GM08714 (cell line): Measurements from ENCODE around the gene MINDY3.
"Not testable (repeated sequence)": the region's sequence is repeated elsewhere in the genome, so short reads cannot be mapped to it uniquely, and the experiment has no call there.

ENCODE experiments used
- H3K4me3 ChIP-seq: fragments of 200-500 bp; sonication (Bioruptor generic); 2 replicates; pipeline ENCODE4 v1.5.1; 2014; ENCODE audit warnings: mild to moderate bottlenecking, low read length, inconsistent platforms
- ZNF274 ChIP-seq: IDR thresholded peaks from 2 replicates; pipeline ENCODE4 v1.6.1; 2012; ENCODE audit warnings: mild to moderate bottlenecking, low read depth, low read length

MINDY3 gene

DNA sequence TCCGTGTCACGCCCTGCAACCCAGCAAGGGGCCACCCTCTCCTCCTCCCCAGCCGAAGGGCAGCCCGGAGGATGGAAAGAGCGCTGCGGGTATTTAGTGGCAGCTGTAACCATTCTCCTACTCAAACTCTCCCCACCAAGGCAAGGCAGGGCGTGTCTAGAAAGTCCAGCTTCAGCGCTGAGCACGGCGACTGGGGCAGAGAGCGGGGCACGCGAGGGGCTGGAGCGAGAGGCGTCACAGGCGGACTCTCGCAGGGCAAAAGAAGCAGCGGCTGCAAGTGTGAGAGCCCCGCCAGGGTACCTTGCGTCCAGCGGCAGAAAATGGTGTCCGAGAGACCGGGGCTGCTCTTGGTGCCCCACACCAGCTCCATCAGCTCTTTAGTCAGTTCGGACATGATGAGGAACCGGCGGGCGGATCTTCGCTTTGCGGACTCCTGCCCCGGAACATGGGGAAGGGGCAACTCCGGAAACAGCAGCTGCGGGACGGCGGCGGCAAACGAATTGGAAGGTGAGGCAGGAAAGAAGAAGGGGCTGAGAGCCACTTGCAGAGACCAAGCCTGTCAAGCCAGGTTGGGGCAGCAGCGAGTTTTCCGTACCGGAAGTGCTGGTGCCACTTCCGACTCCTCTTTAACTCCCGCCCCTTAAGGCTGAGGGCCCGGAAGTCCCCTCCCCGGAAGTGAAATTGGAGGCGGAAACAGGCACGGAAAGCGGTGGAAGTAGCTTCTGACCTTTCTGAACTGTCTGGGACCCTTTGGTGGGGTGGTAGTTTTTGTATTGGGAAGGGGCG lies at the start of gene MINDY3:
MINDY3 (minus strand) TSS at position 602 of the 786 bp plus-strand sequence; CDS start at position 394, 208 bp downstream.
- no peak for TF ChIP-seq ZNF274
- peak within 1 kb of the TSS; percentile 87 for H3K4me3 ChIP-seq

DNA sequence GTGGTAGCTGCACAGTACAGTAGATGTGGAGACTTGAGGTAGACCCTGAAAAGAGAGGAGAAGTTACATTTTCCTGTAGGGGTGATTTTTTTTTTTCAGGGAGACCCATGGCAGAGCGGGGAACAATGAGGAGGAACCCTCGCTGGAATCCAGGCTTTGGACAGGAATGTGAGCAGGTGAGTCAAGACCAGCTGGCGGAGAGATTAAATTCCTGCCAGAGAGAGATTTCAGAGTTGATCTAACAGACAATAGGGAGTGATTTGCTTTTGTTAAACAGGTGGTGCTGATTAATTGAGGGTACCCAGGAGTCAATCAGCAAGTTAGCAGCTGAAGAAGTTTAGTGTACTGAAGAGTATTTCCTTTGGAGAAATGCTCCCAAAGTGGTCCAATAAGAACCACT lies 41.6 kb upstream of the MINDY3 start:
- no peak for TF ChIP-seq ZNF274
- H3K4me3 ChIP-seq, result no peak overlapping the region

DNA sequence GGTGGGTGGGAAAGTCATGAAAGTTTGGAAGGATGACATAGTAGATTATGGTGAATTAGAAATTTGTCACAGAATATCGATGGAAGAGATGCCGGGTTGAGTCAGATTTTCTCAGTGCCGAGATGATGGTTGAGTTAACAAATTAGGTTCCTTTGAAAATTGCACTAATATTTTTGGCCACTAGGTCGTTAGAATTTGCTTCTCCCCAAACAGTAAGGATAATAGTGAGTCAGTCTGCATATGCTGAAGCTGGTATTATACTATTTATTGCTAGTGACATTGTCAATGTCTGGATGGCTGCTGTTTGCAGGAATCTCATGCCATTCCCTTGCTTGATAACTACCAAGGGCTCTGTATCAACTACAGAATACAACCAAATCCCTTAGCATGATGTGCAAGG lies 37.7 kb upstream of the MINDY3 start:
- TF ChIP-seq ZNF274, result no peak
- no peak overlapping the region for H3K4me3 ChIP-seq

DNA sequence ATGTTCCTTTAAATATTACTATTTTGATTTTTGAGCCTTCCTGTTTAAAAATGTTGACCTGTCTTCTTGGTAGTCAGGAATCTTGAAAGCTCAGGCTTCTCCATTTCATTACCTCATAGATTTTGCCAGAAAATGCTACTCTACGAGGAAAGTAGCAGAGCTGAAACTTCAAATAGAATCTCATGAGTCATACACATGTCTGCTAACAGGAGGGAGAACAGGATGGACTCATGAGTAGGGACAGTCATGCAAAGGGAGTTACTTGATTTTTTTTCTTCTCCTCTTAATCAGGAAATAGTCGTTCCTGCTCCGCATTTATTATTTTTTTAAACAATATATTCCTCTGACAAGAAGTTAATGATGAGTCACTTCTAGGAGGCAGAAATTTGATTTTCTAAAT lies 37.0 kb upstream of the MINDY3 start:
- no peak overlapping the region for H3K4me3 ChIP-seq
- no peak for TF ChIP-seq ZNF274

DNA sequence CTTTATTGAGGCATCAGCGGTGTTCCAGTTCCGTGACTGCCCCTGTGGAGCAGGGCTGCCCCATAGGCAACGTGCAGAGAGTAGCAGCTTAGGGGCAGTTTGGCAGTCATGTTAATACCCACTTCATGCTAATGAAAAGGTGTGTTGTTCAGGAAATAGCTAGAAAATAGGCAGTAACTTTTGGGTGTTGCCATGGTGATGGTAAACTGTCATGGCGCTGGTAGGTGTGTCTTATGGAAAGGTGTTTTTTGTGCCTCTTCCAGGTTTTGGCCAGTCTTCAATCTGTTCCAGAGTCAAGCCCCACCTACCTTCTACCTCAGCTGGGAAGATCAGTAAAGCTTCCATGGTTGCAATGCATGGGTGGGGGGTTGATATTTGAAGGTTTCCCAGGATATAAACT lies 36.3 kb upstream of the MINDY3 start:
- TF ChIP-seq ZNF274, result no peak
- H3K4me3 ChIP-seq, result no peak overlapping the region

DNA sequence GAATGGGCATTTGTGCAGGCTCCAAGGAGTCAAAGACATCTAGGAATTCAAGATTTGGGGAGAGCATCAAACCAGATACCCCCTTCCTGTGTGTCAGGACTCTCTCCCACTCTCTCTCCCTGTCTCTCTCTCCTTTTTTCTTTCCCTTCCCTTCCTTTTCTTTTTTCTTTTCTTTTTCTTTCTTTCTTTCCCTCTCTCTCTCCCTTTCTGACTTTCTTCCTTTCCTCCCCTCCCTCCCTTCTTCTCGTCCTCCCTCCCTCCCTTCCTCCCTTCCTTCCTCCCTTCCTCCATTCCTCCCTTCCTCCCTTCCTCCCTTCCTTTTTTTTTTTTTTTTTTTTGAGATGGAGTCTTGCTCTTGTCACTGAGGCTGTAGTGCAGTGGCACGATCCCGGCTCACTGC lies 24.1 kb upstream of the MINDY3 start:
- no peak overlapping the region for H3K4me3 ChIP-seq
- TF ChIP-seq ZNF274, result no peak

DNA sequence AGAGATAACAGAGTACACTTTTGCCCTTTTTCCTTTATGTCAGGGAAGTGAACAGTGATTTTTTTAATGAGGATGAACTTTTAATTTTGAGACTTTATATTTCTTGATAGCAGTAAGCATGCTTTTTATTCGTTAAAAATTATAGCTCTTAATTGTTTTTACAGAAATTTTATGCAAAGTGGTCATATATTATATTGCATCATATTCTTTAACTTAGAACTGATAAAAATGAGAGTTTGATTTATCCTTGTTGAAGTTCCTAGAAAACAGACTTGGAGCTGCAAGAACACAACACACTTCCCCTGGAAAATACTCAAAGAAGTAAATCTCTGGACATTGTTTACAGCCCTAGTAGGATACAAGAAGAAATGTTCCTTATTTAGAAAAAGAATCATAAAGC lies 21.2 kb upstream of the MINDY3 start:
- H3K4me3 ChIP-seq, result no peak overlapping the region
- TF ChIP-seq ZNF274, result no peak

DNA sequence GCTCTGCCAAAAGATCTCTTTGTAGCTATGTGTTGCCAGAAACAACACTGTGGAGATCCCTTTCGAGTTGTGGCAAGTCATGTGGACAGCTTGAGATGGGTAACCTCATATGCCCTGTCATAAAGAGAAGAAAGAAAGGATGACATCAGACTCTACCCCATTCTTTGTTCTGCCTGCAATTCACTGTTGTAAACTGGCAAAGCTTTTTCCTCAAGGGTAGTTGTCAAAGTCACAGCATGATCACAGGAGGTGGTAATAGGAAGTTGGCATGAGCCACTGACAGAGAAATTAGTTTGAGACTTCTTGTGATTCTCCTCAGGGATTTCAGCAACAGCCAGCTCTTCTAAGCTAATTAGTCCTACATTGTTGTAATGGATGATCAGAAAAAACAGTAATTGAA lies 19.4 kb upstream of the MINDY3 start:
- no peak for TF ChIP-seq ZNF274
- no peak overlapping the region for H3K4me3 ChIP-seq

DNA sequence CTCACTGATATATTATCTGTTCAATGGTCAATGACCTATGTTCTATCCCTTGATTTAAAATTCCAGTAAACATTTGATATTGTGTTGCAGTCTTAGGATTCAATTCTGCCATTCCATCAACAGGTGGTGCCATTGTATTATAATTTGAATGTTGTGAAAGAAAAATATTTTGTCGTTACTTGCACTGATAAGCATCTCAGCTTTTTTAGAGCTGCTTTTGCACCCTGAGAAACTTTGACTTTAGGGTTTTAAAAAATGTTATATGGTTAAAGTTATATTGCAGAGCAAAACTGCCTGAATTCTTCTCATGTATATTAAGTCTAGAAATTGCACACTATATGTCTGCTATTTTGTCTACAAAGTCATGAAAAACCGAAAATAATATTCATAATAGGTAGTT lies 18.8 kb upstream of the MINDY3 start:
- TF ChIP-seq ZNF274, result no peak
- no peak overlapping the region for H3K4me3 ChIP-seq

DNA sequence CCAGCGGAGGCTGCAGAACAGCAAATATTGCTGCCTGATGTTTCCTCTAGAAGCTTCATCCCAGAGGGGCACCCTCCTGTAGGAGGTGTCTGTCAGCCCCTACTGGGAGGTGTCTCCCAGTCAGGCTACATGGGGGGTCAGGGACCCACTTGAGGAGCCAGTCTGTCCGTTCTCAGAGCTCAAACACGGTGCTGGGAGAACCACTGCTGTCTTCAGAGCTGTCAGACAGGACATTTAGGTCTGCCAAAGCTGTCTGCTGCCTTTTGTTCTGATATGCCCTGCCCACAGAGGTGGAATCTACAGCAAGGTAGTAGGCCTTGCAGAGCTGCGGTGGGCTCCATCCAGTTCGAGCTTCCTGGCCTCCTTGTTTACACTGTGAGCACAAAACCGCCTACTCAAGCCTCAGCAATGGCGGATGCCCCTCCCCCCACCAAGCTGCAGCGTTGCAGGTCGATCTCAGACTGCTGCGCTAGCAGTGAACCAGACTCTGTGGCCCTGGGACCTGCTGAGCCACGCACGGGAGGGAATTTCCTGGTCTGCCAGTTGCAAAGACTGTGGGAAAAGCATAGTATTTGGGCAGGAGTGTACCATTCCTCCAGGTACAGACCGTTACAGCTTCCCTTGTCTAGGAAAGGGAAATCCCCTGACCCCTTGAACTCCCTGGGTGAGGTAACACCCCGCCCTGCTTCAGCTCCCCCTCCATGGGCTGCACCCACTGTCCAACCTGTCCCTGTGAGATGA lies 17.7 kb upstream of the MINDY3 start:
- no peak overlapping the region for H3K4me3 ChIP-seq
- TF ChIP-seq ZNF274, result no peak

DNA sequence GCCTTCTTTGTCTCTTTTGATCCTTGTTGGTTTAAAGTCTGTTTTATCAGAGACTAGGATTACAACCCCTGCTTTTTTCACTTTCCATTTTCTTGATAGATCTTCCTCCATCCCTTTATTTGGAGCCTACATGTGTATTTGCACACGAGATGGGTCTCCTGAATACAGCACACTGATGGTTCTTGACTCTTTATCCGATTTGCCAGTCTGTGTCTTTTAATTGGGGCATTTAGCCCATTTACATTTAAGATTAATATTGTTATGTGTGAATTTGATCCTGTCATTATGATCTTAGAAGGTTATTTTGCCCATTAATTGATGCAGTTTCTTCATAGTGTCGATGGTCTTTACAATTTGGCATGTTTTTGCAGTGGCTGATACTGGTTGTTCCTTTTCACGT lies 16.0 kb upstream of the MINDY3 start:
- H3K4me3 ChIP-seq, result not testable (repeated sequence)

DNA sequence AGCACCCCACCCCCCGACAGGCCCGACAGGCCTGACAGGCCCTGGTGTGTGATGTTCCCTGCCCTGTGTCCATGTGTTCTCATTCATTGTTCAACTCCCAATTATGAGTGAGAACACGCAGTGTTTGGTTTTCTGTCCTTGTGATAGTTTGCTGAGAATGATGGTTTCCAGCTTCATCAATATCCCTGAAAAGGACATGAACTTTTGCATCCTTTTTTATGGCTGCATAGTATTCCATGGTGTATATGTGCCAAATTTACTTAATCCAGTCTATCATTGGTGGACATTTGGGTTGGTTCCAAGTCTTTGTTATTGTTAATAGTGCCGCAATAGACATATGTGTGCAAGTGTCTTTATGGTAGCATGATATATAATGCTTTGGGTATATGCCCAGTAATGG lies 12.3 kb upstream of the MINDY3 start:
- not testable (repeated sequence) for H3K4me3 ChIP-seq

DNA sequence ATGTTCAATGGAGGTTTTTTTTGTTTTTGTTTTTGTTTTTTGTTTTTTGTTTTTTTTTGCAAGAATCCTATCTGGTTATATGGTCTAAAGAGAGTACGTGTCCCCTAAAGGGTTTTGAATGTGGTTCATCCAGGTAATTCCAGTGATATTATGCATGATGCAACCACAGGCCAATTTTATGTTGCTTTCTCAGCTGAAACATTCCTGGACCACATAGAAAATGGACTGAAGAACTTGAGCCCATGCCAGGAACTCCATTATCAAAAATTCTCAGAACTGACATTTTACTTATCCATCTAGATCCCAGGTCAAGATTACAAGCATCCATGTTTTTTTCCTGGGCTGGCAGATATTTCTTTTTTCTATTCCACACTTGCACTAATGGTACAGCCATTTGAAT lies 11.5 kb upstream of the MINDY3 start:
- no peak for TF ChIP-seq ZNF274
- H3K4me3 ChIP-seq, result no peak overlapping the region

DNA sequence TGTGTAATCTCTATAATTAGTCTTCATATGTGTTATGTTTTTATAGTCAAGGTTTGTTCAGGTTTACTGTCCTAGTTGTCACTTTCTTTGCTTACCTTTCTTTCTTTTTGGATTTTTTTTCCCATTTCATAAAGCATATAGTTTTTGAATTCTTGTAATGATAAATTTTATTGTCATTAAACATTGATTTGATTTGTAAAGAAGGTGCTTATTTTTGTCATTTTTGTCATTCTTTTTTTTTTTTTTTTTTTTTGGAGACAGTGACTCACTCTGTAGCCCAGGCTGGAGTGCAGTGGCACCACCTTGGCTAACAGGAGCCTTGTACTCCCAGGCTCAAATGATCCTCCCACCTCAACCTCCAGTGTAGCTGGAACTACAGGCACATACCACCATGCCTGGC lies 9.6 kb upstream of the MINDY3 start:
- TF ChIP-seq ZNF274, result no peak

DNA sequence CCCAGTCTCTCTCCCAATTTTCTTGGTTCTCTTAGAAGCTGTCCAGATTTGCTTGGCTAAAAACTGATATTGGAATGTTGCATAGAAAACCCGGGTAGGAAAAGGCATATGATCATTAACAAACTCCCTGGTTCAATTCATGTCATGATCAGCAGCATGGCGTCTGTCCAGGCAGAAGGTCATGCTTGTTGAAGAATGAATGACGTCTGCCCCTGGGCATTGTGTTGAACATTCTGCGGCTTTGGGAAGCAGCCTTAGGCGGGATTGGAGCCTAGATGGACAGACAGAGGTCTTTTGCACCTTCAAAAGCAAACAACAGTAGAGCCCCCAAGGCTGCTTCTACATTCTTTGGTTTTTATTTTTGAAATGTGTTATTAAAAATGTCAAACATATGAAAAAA lies 7.7 kb upstream of the MINDY3 start:
- no peak overlapping the region for H3K4me3 ChIP-seq
- TF ChIP-seq ZNF274, result no peak

More for the DNA sequence above, 9.6 kb upstream of the MINDY3 start:
- no peak overlapping the region for H3K4me3 ChIP-seq

DNA sequence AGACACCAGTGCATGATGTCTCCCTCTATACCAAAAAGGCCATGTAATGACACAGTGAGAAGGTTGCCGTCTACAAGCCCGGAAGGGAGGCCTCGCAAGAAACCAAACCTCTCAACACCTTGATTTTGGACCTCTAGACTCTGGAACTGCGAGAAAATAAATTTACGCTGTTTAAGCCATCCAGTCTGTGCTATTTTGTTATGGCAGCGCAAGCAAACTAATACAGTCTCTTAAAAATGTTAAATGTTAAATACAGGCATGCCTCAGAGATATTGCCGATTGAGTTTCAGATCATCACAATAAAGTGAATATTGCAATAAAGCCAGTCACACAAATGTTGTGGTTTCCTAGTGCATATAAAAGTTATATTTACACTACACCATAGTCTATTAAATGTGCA lies 5.0 kb upstream of the MINDY3 start:
- H3K4me3 ChIP-seq, result no peak overlapping the region
- no peak for TF ChIP-seq ZNF274

DNA sequence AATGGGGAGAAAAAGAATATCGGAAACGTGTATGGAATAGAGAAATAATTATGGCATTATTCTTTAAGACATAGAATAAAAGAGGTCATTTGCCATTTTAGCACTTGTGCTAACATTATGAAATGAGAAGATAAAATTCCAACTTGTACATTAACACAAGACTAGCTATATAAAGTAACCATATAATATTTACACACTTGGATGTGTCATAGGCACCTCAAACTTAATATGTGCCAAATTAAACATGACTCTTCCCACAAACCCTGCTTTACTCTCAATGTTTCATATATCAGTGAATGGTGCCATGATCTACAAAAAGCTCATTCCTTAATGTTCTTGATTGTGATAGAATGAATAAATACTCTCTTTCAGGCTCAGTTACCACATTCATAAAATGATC lies 4.1 kb upstream of the MINDY3 start:
- no peak for TF ChIP-seq ZNF274
- H3K4me3 ChIP-seq, result no peak overlapping the region
